ENCODE results near the gene CASP7.

CASP7 gene

DNA sequence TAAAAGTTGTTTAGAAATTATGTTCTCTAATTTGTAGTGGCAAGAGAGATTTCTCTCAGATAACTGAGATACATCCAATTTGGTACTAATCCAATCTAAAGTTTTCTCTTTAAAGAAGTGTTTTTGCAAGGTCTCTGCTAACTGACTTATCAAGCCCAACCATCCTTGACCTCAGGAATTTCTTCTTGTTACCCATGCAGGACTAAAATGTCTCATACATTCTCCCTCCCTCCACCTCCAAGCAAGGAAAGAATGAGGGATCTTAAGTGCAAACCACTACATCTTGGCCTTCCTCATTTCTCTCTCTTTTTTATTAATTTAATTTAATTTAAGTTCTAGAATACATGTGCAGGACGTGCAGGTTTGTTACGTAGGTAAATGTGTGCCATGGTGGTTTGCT, 28.7 kb upstream of the CASP7 start:
- TF ChIP-seq CREB1 (IDR thresholded peaks at IDR 0.05; ENCODE audit: low read depth) = no peak
- TF ChIP-seq RAD21 (IDR thresholded peaks at IDR 0.05; ENCODE audit: low read depth) = no peak
- TF ChIP-seq TAF1 (IDR thresholded peaks at IDR 0.05; ENCODE audit: low read depth) = no peak
- no peak for TF ChIP-seq EP300 (IDR thresholded peaks at IDR 0.05; ENCODE audit: borderline replicate concordance)
- TF ChIP-seq, protein P1, sequence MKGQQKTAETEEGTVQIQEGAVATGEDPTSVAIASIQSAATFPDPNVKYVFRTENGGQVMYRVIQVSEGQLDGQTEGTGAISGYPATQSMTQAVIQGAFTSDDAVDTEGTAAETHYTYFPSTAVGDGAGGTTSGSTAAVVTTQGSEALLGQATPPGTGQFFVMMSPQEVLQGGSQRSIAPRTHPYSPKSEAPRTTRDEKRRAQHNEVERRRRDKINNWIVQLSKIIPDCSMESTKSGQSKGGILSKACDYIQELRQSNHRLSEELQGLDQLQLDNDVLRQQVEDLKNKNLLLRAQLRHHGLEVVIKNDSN (IDR thresholded peaks at IDR 0.05) = no peak

DNA sequence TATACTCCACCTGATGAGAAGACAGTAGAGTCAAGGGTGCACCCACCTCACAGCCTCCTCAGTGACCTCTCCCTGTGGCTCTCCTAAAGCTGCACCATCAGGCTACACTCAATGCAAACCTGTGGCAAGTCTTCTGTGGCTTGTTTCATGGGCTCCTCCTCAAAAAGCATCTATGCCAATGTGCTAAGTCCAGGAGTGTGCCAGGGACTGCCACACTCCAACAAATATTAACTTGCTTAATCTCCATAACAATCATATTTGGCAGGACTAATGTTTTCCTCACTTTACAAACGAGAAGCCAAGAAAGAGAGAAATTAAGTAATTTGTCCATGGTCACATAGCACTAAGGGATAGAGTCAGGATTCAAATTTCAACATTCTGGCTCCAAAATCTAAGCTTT, 27.8 kb upstream of the CASP7 start:
- TF ChIP-seq RAD21 (IDR thresholded peaks at IDR 0.05; ENCODE audit: low read depth) (no peak), CREB1 (IDR thresholded peaks at IDR 0.05; ENCODE audit: low read depth) (no peak), TEAD4 (IDR thresholded peaks at IDR 0.05) (no peak), ZBTB7A (IDR thresholded peaks at IDR 0.05; ENCODE audit: low read depth) (no peak), FOXM1 (IDR thresholded peaks at IDR 0.05; ENCODE audit: borderline replicate concordance, low read depth) (no peak), EGR1 (IDR thresholded peaks at IDR 0.05) (no peak), TCF12 (IDR thresholded peaks at IDR 0.05; ENCODE audit: low read depth) (no peak), NFIC (IDR thresholded peaks at IDR 0.05) (no peak)
- TF ChIP-seq, protein P2, sequence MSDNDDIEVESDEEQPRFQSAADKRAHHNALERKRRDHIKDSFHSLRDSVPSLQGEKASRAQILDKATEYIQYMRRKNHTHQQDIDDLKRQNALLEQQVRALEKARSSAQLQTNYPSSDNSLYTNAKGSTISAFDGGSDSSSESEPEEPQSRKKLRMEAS (IDR thresholded peaks at IDR 0.05) = no peak

DNA sequence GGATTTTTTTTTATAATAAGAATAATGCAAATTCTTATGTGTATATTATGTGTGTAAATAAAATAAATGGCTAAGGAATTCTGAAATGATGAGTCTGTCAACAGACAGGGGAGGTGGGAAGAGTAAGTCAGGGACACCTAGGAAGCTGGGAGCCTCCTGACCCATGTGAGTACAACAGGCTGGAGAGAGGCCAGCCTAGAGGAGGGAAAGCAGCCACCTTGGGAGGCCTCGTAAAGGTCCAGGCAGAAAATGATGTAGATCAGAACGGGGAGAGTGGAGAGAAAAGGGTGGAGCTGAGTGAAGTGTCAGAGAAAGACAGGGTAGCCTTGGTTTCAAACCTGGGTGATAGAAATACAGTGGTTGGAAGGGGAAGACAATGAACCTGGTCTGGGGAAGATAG, 22.8 kb upstream of the CASP7 start:
- TF ChIP-seq CEBPB (IDR thresholded peaks at IDR 0.05) (no peak), TAF1 (IDR thresholded peaks at IDR 0.05; ENCODE audit: low read depth) (no peak), TEAD4 (IDR thresholded peaks at IDR 0.05) (no peak), TCF12 (IDR thresholded peaks at IDR 0.05; ENCODE audit: low read depth) (no peak), YY1 (IDR thresholded peaks at IDR 0.05; ENCODE audit: low read depth) (no peak), FOXM1 (IDR thresholded peaks at IDR 0.05; ENCODE audit: borderline replicate concordance, low read depth) (no peak), EGR1 (IDR thresholded peaks at IDR 0.05) (no peak), ZBTB7A (IDR thresholded peaks at IDR 0.05; ENCODE audit: low read depth) (no peak), EP300 (IDR thresholded peaks at IDR 0.05; ENCODE audit: borderline replicate concordance) (no peak), CREB1 (IDR thresholded peaks at IDR 0.05; ENCODE audit: low read depth) (no peak), RAD21 (IDR thresholded peaks at IDR 0.05; ENCODE audit: low read depth) (no peak), NFIC (IDR thresholded peaks at IDR 0.05) (no peak)
- TF ChIP-seq, protein P3, sequence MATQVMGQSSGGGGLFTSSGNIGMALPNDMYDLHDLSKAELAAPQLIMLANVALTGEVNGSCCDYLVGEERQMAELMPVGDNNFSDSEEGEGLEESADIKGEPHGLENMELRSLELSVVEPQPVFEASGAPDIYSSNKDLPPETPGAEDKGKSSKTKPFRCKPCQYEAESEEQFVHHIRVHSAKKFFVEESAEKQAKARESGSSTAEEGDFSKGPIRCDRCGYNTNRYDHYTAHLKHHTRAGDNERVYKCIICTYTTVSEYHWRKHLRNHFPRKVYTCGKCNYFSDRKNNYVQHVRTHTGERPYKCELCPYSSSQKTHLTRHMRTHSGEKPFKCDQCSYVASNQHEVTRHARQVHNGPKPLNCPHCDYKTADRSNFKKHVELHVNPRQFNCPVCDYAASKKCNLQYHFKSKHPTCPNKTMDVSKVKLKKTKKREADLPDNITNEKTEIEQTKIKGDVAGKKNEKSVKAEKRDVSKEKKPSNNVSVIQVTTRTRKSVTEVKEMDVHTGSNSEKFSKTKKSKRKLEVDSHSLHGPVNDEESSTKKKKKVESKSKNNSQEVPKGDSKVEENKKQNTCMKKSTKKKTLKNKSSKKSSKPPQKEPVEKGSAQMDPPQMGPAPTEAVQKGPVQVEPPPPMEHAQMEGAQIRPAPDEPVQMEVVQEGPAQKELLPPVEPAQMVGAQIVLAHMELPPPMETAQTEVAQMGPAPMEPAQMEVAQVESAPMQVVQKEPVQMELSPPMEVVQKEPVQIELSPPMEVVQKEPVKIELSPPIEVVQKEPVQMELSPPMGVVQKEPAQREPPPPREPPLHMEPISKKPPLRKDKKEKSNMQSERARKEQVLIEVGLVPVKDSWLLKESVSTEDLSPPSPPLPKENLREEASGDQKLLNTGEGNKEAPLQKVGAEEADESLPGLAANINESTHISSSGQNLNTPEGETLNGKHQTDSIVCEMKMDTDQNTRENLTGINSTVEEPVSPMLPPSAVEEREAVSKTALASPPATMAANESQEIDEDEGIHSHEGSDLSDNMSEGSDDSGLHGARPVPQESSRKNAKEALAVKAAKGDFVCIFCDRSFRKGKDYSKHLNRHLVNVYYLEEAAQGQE (IDR thresholded peaks at IDR 0.05; ENCODE audit: low read depth) = no peak
- TF ChIP-seq, protein P1 (IDR thresholded peaks at IDR 0.05) = no peak
- TF ChIP-seq, protein P2 (IDR thresholded peaks at IDR 0.05) = no peak

DNA sequence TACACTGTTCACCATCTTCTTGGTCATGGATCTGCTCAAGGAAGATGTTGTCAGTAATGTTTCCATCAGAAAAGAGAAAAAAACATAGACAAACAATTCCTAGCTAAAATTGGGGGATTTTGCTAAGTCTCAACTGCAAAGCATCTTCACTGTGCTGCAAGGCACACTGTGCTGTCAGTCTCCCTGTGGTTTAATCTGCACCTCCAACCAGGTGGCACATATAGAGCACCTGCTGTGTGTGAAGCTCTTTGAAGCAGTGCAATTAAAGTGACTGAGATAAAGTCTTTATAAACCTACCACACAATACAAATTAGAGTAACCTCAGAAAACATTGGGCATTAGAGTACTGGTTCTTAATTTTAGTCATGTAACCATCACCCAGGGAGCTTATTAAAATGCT, 22.2 kb upstream of the CASP7 start:
- TF ChIP-seq NFIC (IDR thresholded peaks at IDR 0.05) (no peak), ZBTB7A (IDR thresholded peaks at IDR 0.05; ENCODE audit: low read depth) (no peak), FOXM1 (IDR thresholded peaks at IDR 0.05; ENCODE audit: borderline replicate concordance, low read depth) (no peak), TEAD4 (IDR thresholded peaks at IDR 0.05) (no peak), RAD21 (IDR thresholded peaks at IDR 0.05; ENCODE audit: low read depth) (no peak)
- TF ChIP-seq, protein P3 (IDR thresholded peaks at IDR 0.05; ENCODE audit: low read depth) = no peak

DNA sequence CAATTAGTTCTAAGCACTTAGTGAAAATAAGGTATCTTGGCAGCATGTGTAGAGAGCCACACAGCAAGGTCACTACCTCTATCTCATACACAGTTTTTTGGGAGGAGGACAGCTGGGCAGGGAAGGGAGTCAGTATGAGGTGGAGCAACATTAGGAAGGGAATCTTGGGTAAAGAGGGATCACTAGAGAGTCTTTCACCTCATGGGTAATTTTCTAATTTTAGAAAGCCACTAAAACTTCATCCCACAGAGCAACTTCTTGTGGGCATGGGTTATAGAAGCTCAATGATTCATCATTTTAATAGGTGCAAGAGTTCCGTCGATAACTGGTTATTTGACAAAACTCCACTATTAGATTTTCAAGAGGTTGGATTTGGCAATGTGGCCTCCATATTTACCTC, 18.4 kb upstream of the CASP7 start:
- TF ChIP-seq, protein P2 (IDR thresholded peaks at IDR 0.05) = no peak
- TF ChIP-seq FOXM1 (IDR thresholded peaks at IDR 0.05; ENCODE audit: borderline replicate concordance, low read depth) = no peak
- TF ChIP-seq ZBTB7A (IDR thresholded peaks at IDR 0.05; ENCODE audit: low read depth) = no peak
- no peak for TF ChIP-seq EGR1 (IDR thresholded peaks at IDR 0.05)
- TF ChIP-seq, protein P1 (IDR thresholded peaks at IDR 0.05) = no peak
- no peak for TF ChIP-seq YY1 (IDR thresholded peaks at IDR 0.05; ENCODE audit: low read depth)
- TF ChIP-seq, protein P3 (IDR thresholded peaks at IDR 0.05; ENCODE audit: low read depth) = no peak
- no peak for TF ChIP-seq CEBPB (IDR thresholded peaks at IDR 0.05)
- no peak for TF ChIP-seq RAD21 (IDR thresholded peaks at IDR 0.05; ENCODE audit: low read depth)
- TF ChIP-seq TEAD4 (IDR thresholded peaks at IDR 0.05) = no peak
- no peak for TF ChIP-seq TAF1 (IDR thresholded peaks at IDR 0.05; ENCODE audit: low read depth)
- TF ChIP-seq CREB1 (IDR thresholded peaks at IDR 0.05; ENCODE audit: low read depth) = no peak
